NCI-H1417 (cell line): Measurements from ENCODE around the gene TMOD1.

Experiments
- DNase-seq, 3 experiments: peaks; one replicate each; lab custom pipeline; 2025; lab: John Stamatoyannopoulos, UW

TMOD1 gene

DNA sequence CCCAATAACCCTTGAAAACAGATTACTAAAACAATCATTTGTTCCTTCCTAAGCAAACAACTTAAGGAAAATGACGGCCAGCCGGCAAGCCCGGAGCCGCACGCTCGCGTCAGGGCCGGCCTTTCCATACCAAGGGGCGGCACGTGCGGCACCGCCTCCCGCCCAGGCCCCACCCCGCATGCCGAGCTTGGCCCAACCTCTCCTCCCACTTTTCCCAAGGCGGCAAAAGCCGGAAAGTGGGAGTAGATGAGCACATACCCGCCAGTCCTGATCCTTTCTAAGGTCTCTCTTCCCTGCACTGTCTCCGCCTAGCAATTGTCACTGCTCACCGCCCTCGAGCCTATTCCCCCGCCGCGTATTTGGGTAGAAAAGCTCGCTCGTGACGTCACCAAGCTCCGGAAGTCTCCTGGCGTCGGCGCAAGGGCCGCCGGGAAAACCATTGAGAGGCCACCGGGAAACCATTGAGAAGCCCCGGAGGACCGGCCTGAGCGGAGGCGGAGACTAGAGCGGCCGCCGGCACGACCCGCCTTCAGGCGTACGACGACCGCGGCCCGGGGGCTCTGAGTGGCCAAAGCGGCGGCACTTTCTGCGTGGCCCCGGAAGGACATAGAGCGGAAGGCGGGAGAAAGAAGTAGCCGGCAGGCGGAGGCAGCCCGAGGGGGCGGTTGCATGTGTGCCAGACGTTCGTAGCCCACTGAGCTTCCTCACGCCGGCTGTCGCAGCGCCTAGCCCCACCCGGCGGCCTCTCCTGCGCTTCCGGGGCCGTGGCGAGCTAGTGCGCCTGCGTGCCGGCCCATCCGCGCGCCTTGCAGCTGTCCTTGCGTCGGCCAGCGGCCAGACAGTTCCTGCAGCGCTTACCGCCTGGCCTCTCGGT, 131.8 kb downstream of the TMOD1 start, which contains the start of the genes NCBP1 and TSTD2:
NCBP1 (plus strand) TSS at position 837 of the 874 bp plus-strand sequence. CDS start 61 bp downstream, outside the sequence.
TSTD2 (minus strand) TSS at position 384 of the 874 bp plus-strand sequence. CDS start 5,806 bp downstream, outside the sequence.
- DNase-seq = peak; percentile 94 to 100 (median 99)

DNA sequence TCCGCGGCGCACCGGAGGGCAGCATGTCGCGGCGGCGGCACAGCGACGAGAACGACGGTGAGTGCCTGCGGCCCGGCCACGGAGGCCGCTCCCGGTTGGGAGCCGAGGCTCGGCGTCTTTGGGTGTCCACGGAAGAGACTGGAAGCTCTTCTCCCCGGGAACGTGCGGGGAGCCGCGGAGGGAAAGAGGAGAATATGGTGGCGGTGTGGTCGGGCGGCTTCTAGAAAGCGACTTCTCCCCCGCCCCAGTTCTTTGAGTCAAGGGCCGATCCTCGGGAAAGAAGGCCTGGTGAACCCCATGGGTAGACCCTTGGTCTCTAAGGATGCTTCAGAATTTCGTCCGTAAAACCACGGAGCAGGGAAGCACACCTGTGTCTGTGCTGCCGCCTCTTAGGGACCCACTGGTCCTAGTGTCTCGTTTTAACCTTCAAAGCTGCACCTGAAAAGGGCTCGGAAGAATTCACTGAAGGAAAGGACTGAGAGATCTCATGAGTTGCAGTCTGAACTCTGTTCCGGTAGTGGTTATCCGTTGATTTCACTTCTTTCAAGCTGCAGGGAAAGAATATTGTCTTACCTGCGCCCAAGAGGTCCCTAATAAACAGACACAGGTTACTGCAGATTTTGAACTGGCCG, 132.5 kb downstream of the TMOD1 start:
- peak in 1 of 3 experiments; percentile 52 for DNase-seq

DNA sequence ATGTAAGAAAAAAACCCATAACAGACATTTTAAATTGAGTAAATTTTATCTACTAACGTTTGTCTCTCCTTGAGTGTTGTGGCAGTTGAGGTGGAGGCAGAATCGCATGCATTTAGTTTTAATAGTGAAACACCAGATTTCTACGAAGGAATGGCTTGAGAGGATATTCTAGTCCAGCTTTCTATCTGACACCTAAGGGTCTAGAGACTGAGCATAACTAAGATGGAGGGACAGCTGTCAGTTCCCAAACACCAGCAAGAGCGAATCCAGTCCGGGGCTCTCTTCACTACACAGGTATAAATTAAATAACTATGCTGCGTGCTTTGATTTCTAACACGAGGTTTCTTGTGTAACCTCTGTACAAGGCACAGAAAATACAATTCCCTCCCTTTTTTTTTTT, 133.6 kb downstream of the TMOD1 start:
- DNase-seq = no peak

DNA sequence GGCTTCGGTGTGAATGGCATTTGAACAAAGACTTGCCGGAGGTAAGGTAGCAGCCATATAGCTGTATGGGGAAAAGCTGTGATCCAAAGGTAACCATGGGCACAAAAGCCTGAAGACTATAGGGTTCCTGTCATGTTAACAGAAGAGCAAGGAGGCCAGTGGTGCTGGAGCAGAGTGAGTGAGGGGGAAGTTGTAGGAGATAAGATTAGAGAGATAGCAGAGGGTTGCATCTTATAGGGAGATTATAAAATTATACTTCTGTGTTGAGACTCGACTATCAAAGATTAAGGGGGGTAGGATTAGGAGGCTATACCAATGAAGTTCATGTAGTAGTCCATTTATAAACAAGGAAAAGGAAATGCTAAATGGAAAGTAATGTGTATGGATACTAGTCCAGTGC, 135.4 kb downstream of the TMOD1 start:
- DNase-seq = no peak

DNA sequence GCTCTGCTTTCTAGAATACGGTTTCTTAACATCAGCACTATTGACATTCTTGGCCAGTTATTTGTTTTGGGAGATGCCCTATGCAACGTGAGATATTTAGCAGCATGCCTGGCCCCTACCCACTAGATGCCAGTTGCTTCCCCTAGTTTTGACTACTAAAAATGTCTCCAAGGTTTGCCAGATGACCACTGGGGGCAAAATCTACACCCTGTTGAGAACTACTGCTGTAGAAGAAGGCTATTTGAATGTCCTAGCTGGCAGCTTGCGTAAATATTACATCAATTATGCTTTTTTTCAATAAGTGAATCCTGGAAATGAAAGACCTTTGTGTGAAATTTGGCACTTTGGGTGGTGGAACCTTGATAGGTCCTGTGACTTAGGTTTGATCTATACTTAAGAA, 137.2 kb downstream of the TMOD1 start:
- peak in 1 of 3 experiments; percentile 20 for DNase-seq

DNA sequence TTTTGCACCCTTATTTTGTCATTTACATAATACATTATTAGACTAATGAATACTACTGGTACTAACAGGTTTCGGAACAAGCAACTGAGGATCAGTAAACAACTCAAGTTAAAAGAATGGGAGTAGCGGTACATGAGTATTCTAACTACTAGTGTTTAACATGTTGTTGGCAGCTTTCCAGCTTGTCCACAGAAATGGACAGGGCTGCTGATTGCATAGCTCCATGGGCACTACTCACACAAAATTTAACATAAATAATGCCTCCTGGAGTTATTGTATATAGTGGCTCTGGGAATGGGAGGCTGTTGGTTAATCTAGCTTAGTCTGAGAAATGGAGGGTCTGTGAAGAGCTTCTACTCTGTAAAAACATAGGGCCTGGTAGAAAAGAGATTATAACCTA, 138.9 kb downstream of the TMOD1 start:
- DNase-seq = peak in 2 of 3 experiments; percentile 50 to 89

DNA sequence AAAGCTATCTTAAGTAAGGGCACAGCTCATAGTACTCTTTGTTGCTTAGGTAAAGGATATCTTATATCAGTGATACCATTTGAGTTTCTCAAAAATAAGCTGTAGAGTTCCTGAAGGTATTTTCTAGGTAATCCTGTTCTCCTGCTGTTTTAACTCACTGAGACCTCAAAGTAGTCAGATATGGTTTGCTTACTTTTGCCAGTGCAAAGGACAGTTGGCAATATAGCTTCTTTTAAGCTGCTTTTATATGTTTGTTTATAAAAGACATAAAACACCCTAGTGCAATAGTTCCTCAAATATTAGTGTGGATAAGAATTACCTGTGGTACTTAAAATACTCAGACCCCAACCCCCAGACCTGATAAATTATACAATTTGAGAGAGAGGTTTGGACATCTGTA, 144.3 kb downstream of the TMOD1 start:
- DNase-seq = no peak

DNA sequence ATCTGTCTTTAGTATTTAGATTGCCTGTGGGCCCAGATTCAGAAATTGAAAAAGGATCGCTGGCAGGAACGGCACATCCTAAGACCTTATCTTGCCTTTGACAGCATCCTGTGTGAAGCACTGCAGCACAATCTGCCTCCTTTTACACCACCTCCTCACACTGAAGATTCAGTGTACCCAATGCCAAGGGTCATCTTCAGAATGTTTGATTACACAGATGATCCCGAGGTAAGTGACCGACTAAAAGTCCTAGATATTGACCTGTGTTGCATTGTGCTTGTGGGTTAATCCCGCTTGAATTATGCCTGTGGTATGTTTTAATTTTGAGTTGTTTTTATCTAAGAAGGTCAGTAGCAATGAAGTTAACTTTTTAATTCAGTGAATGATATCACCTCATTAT, 146.5 kb downstream of the TMOD1 start:
- DNase-seq = no peak
